Astrocyte (in vitro differentiated cells and primary cell): ENCODE measurements around the gene ZNF18.

ENCODE experiments used
- EZH2 ChIP-seq: IDR thresholded peaks from 2 replicates; pipeline ENCODE4 v1.6.1; 2012; ENCODE audit warnings: mild to moderate bottlenecking, low read length, inconsistent platforms; ENCODE audit not compliant: insufficient read depth
- TF ChIP-seq, protein P1 (sequence below): IDR thresholded peaks from 2 replicates; pipeline ENCODE4 v1.5.1; 2011; ENCODE audit warnings: low read depth, mild to moderate bottlenecking, inconsistent platforms, low read length, moderate library complexity; ENCODE audit not compliant: insufficient read depth

DNA sequence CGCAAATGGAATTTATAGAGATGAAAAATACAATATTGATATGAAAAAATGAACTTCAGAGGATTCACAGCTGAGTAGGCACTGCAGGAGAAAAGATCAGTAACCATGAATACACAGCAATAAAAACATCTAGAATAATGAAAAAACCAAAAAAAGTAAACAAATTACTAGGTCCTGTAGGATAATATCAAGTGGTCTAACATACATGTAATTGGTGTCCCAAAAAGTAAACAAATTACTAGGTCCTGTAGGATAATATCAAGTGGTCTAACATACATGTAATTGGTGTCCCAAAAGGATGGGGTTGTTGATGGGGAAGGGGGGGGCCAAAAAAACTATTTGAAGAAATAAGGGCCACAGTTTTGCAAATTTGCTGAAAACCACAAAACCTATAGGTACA lies 43.4 kb downstream of the ZNF18 start:
- no peak for TF ChIP-seq EZH2
- TF ChIP-seq, protein P1, sequence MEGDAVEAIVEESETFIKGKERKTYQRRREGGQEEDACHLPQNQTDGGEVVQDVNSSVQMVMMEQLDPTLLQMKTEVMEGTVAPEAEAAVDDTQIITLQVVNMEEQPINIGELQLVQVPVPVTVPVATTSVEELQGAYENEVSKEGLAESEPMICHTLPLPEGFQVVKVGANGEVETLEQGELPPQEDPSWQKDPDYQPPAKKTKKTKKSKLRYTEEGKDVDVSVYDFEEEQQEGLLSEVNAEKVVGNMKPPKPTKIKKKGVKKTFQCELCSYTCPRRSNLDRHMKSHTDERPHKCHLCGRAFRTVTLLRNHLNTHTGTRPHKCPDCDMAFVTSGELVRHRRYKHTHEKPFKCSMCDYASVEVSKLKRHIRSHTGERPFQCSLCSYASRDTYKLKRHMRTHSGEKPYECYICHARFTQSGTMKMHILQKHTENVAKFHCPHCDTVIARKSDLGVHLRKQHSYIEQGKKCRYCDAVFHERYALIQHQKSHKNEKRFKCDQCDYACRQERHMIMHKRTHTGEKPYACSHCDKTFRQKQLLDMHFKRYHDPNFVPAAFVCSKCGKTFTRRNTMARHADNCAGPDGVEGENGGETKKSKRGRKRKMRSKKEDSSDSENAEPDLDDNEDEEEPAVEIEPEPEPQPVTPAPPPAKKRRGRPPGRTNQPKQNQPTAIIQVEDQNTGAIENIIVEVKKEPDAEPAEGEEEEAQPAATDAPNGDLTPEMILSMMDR = no peak
